ENCODE results near the gene MTHFSD.

Gene MTHFSD

GRCh38 chr16:86495357-86495701 lies 59.7 kb downstream of the MTHFSD start:
- Histone ChIP-seq H3K4me3 (ENCODE audit: low read length) (no peak overlapping the region), H3K27me3 (ENCODE audit: control insufficient read depth, insufficient read depth, low read length) (peaks cover 71% of the 10 kb centered on the region), H3K9ac (ENCODE audit: low read length) (peak overlapping the region; percentile 48)

DNA sequence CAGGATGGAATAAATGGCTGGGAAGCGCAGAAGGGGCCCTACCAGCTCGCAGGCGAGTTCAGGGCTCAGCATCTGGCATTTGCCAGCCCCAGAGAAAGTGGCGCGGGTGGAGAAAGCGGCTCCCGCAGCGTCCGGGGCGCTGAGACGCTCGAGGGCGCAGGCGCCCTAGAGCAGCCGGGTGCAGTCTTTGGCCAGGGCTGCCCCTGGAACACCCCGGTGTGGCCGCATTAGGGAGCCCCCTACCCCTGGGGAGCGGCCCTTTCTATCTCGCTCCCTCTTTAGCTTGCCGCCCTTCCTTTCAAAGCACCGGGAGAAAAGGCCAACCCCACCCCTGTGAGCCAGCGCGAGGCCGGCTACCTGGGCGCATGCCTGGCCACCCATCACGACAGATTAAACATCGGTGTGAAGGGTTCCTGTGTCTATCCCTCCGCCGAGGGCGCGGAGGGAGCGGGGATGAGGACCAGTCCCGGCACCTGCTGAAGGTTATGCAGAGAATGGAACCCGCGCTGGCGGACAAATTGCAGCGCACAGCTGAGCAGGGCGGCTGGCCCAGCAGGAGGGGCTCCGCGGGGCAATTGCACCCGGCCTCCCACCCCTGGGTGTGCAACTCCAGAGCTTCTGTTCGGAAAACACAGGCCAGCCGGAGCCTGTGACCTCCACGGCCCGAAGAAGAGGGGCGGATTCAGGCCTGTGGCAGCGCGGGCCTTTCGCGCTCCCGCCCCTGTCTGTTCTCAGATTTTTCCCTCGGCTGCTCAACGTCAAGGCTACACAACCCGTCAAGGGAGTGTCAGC lies 60.3 kb downstream of the MTHFSD start:
- Histone ChIP-seq H3K27me3 (ENCODE audit: control insufficient read depth, insufficient read depth, low read length) (peaks cover 65% of the 10 kb centered on the region), H3K4me3 (ENCODE audit: low read length) (no peak overlapping the region)

More at GRCh38 chr16:86495357-86495701, 59.7 kb downstream of the MTHFSD start:
- Histone ChIP-seq H3K9me3 (ENCODE audit: control insufficient read depth, low read length) (no peaks in the 10 kb centered on the region), H3K4me1 (ENCODE audit: control insufficient read depth, insufficient read depth, low read length) (peaks cover 10% of the 10 kb centered on the region), H3K36me3 (ENCODE audit: control insufficient read depth, insufficient read depth, low read length) (no peaks in the 10 kb centered on the region)

GRCh38 chr16:86494039-86494564 lies 60.9 kb downstream of the MTHFSD start:
- Histone ChIP-seq H3K9ac (ENCODE audit: low read length) (peak overlapping the region; percentile 48), H3K4me1 (ENCODE audit: control insufficient read depth, insufficient read depth, low read length) (peaks cover 10% of the 10 kb centered on the region), H3K36me3 (ENCODE audit: control insufficient read depth, insufficient read depth, low read length) (no peaks in the 10 kb centered on the region), H3K4me3 (ENCODE audit: low read length) (no peak overlapping the region), H3K9me3 (ENCODE audit: control insufficient read depth, low read length) (no peaks in the 10 kb centered on the region), H3K27me3 (ENCODE audit: control insufficient read depth, insufficient read depth, low read length) (peaks cover 59% of the 10 kb centered on the region)

More for the DNA sequence above, 60.3 kb downstream of the MTHFSD start:
- no peaks in the 10 kb centered on the region for H3K36me3 ChIP-seq (ENCODE audit: control insufficient read depth, insufficient read depth, low read length)
- peaks cover 10% of the 10 kb centered on the region for H3K4me1 ChIP-seq (ENCODE audit: control insufficient read depth, insufficient read depth, low read length)
- H3K9me3 ChIP-seq (ENCODE audit: control insufficient read depth, low read length): no peaks in the 10 kb centered on the region
- peak overlapping the region; percentile 48 for H3K9ac ChIP-seq (ENCODE audit: low read length)

GRCh38 chr16:86492961-86493629 lies 61.9 kb downstream of the MTHFSD start:
- H3K27me3 ChIP-seq (ENCODE audit: control insufficient read depth, insufficient read depth, low read length): peaks cover 49% of the 10 kb centered on the region
- H3K9me3 ChIP-seq (ENCODE audit: control insufficient read depth, low read length): no peaks in the 10 kb centered on the region
- H3K4me1 ChIP-seq (ENCODE audit: control insufficient read depth, insufficient read depth, low read length): peaks cover 10% of the 10 kb centered on the region
- H3K9ac ChIP-seq (ENCODE audit: low read length): no peak overlapping the region
- H3K4me3 ChIP-seq (ENCODE audit: low read length): no peak overlapping the region
- no peaks in the 10 kb centered on the region for H3K36me3 ChIP-seq (ENCODE audit: control insufficient read depth, insufficient read depth, low read length)

DNA sequence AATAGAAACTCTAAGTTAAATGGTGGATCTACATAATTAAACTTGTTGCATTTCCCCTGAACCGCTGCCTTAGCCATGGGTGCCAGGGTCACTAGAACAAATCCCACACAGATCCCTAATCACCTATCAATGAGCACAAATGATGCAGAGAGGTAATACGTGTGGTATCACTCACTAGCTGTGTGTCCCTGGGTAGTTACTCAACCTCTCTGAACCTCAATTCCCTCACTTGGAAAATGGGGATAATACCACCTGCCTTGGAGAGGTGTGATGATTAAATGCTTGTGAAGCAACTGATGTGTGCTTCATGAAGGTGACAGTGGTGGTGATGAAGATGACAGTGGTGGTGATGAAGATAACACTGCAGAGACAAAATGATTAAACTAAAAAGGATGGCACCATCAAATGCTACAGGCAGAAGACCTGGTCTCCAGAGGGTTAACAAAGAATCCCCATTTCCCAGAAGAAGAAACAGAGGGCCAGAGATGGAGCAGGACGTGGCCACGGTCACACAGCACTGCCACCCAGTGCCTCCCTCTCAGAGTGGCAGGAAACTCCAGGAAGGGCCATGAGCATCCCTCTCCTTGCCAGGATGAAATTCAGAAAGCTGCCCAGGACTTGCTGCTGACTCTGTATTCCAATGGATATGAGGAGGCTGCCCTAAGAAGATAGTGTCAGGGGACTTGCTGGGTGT lies 62.6 kb downstream of the MTHFSD start:
- no peaks in the 10 kb centered on the region for H3K36me3 ChIP-seq (ENCODE audit: control insufficient read depth, insufficient read depth, low read length)
- H3K4me1 ChIP-seq (ENCODE audit: control insufficient read depth, insufficient read depth, low read length): peaks cover 10% of the 10 kb centered on the region
- no peak overlapping the region for H3K9ac ChIP-seq (ENCODE audit: low read length)
- peaks cover 47% of the 10 kb centered on the region for H3K27me3 ChIP-seq (ENCODE audit: control insufficient read depth, insufficient read depth, low read length)
- H3K9me3 ChIP-seq (ENCODE audit: control insufficient read depth, low read length): no peaks in the 10 kb centered on the region
- H3K4me3 ChIP-seq (ENCODE audit: low read length): no peak overlapping the region

DNA sequence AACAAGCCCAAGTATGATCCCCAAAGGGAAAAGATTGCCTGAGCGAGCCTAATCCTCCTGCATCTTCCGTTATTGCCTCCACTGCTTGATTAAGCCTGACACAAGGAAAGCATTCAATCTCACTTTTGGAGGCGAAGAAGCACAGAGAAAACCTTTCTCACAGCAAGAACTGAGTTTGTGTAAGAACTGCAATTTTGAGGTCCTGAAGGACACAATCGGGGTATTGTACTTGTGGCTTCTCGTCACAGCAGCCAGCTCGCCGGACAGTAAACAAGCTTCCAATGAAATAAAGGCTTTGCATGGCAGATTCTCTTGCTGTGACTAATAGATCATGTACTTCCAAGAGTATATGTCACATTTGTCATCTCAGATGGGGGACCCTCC lies 63.4 kb downstream of the MTHFSD start:
- H3K27me3 ChIP-seq (ENCODE audit: control insufficient read depth, insufficient read depth, low read length): peaks cover 41% of the 10 kb centered on the region

DNA sequence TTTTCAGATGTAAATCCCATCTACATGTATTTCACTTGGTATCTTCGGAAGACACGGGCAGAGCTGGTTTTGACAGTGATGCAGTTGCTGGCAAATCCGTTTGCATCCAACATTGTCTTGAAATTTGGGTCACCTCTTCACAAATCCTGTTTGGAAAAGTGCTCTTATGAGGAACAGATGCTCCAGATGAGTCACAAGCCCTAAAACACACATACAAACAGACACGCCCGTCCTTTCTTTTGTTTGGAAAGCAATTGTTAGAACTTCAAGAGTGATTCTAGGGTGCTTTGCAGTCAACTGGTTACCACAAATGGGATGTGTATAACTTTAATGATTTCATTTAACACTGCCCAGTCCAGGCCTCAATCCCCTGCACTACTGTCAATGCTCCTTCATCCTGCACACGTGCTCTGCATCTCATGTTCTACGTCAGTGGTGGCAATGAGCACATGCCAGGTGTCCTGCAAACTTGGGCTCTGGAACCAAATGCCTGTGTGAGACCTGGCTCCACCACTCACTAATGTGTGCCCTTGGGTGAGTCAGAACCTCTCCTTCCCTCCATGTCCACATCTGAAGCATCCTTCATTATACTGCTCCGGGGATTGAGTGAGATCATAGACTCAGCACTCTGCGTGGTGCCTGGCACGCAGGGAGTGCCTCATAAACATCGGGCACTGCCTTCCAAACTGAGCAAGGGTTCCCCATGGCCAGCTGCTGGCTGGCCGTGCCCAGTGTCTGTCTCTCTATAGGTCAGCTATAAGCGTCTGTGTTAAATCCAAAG lies 64.0 kb downstream of the MTHFSD start:
- Histone ChIP-seq H3K9ac (ENCODE audit: low read length) (no peak overlapping the region), H3K4me1 (ENCODE audit: control insufficient read depth, insufficient read depth, low read length) (peaks cover 10% of the 10 kb centered on the region), H3K36me3 (ENCODE audit: control insufficient read depth, insufficient read depth, low read length) (no peaks in the 10 kb centered on the region), H3K9me3 (ENCODE audit: control insufficient read depth, low read length) (no peaks in the 10 kb centered on the region), H3K27me3 (ENCODE audit: control insufficient read depth, insufficient read depth, low read length) (peaks cover 36% of the 10 kb centered on the region), H3K4me3 (ENCODE audit: low read length) (no peak overlapping the region)

More for the DNA sequence above, 63.4 kb downstream of the MTHFSD start:
- Histone ChIP-seq H3K9me3 (ENCODE audit: control insufficient read depth, low read length) (no peaks in the 10 kb centered on the region), H3K4me3 (ENCODE audit: low read length) (no peak overlapping the region), H3K9ac (ENCODE audit: low read length) (no peak overlapping the region), H3K4me1 (ENCODE audit: control insufficient read depth, insufficient read depth, low read length) (peaks cover 10% of the 10 kb centered on the region), H3K36me3 (ENCODE audit: control insufficient read depth, insufficient read depth, low read length) (no peaks in the 10 kb centered on the region)

- H3K9ac ChIP-seq (ENCODE audit: low read length): no peak overlapping the region
- peaks cover 6% of the 10 kb centered on the region for H3K9me3 ChIP-seq (ENCODE audit: control insufficient read depth, low read length)
- no peaks in the 10 kb centered on the region for H3K27me3 ChIP-seq (ENCODE audit: control insufficient read depth, insufficient read depth, low read length)
- H3K36me3 ChIP-seq (ENCODE audit: control insufficient read depth, insufficient read depth, low read length): no peaks in the 10 kb centered on the region
- peaks cover under 1% of the 10 kb centered on the region for H3K4me1 ChIP-seq (ENCODE audit: control insufficient read depth, insufficient read depth, low read length)
- no peak overlapping the region for H3K4me3 ChIP-seq (ENCODE audit: low read length)
Observed at GRCh38 chr16:86485746-86486145, 69.3 kb downstream of the MTHFSD start.

DNA sequence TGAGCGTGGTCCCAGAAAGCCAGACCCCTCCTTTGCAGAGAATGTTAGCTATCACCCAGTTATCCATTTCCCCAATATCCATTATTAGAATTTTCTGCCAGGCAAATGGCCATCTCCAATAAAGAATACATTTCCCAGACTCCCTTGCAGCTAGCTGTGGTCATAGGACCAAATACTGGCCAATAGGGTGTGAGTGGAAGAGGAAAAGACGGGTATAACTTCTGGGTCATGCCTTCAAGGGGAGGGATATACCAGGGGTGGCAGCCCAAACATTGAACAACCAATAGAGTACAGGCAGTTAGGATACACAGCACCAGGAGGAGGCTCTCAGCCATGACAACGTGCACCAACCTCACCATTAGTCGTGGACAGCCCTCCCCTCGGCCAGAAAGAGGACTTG lies 70.8 kb downstream of the MTHFSD start:
- Histone ChIP-seq H3K36me3 (ENCODE audit: control insufficient read depth, insufficient read depth, low read length) (no peaks in the 10 kb centered on the region), H3K9me3 (ENCODE audit: control insufficient read depth, low read length) (peaks cover 6% of the 10 kb centered on the region), H3K4me3 (ENCODE audit: low read length) (no peak overlapping the region), H3K4me1 (ENCODE audit: control insufficient read depth, insufficient read depth, low read length) (no peaks in the 10 kb centered on the region), H3K27me3 (ENCODE audit: control insufficient read depth, insufficient read depth, low read length) (no peaks in the 10 kb centered on the region), H3K9ac (ENCODE audit: low read length) (no peak overlapping the region)

GRCh38 chr16:86481607-86482006 lies 73.4 kb downstream of the MTHFSD start:
- H3K9me3 ChIP-seq (ENCODE audit: control insufficient read depth, low read length): peaks cover 6% of the 10 kb centered on the region
- H3K36me3 ChIP-seq (ENCODE audit: control insufficient read depth, insufficient read depth, low read length): no peaks in the 10 kb centered on the region
- no peak overlapping the region for H3K4me3 ChIP-seq (ENCODE audit: low read length)
- no peaks in the 10 kb centered on the region for H3K27me3 ChIP-seq (ENCODE audit: control insufficient read depth, insufficient read depth, low read length)
- H3K4me1 ChIP-seq (ENCODE audit: control insufficient read depth, insufficient read depth, low read length): no peaks in the 10 kb centered on the region
- H3K9ac ChIP-seq (ENCODE audit: low read length): no peak overlapping the region

GRCh38 chr16:86480444-86480843 lies 74.6 kb downstream of the MTHFSD start:
- Histone ChIP-seq H3K4me3 (ENCODE audit: low read length) (no peak overlapping the region), H3K9me3 (ENCODE audit: control insufficient read depth, low read length) (peaks cover 6% of the 10 kb centered on the region), H3K9ac (ENCODE audit: low read length) (no peak overlapping the region), H3K27me3 (ENCODE audit: control insufficient read depth, insufficient read depth, low read length) (no peaks in the 10 kb centered on the region), H3K36me3 (ENCODE audit: control insufficient read depth, insufficient read depth, low read length) (no peaks in the 10 kb centered on the region), H3K4me1 (ENCODE audit: control insufficient read depth, insufficient read depth, low read length) (no peaks in the 10 kb centered on the region)
